GM12878 (cell line): ENCODE measurements around the gene DNAJB8. TPM values are rescaled to one million over a fixed set of nuclear protein-coding genes. Genes with fewer than 3 reads are reported as not detected.

Experiments used
- ATAC-seq: fragments of 200-7000 bp; cut with Tn5 transposase; 3 replicates; pipeline ENCODE4 v1.9.1; 2020; ENCODE audit warnings: mild to moderate bottlenecking, moderate library complexity
- BruUV-seq: library from RNA; stranded (reverse); fragments of 400-500 nt; replicated peaks from 2 replicates; lab custom pipeline; 2021; lab: Mats Ljungman, UMichigan
- CTCF ChIA-PET: fragments of 300-600 bp; sonication (Branson Sonifier 250); formaldehyde crosslinking; extraction: SDS; loops from one replicate; lab custom pipeline; 2021; ENCODE audit warnings: inconsistent platforms; lab: Yijun Ruan, JAX
- POLR2A ChIA-PET: fragments of 350-600 bp; formaldehyde crosslinking; extraction: SDS; loops from one replicate; lab custom pipeline; 2021; ENCODE audit warnings: inconsistent platforms; lab: Charles Lee
- RAD21 ChIA-PET: fragments of 300-600 bp; sonication (Branson Sonifier 250); formaldehyde crosslinking; loops from one replicate; lab custom pipeline; 2023; ENCODE audit warnings: antibody characterized with exemption; ENCODE audit not compliant: unreplicated experiment; lab: Charles Lee
- SMC1A ChIA-PET: fragments of 300-600 bp; sonication (Branson Sonifier 250); formaldehyde crosslinking; loops from one replicate; lab custom pipeline; 2023; ENCODE audit not compliant: unreplicated experiment, uncharacterized antibody; lab: Charles Lee
- DNase-seq: peaks from one replicate; pipeline ENCODE4 v3.0.0-alpha.2; 2011; ENCODE audit warnings: low read depth, low spot score
- FAIRE-seq: peaks from 3 replicates; lab custom pipeline; 2011; peaks lifted over from hg19 to GRCh38; lab: Jason Lieb, UNC
- H2AFZ ChIP-seq: 2 replicates; pipeline ENCODE4 v1.6.0; 2011; ENCODE audit warnings: low read depth, low read length, control low read depth; ENCODE audit not compliant: control insufficient read depth
- H3K27ac ChIP-seq: 2 replicates; pipeline ENCODE4 v1.5.1; 2011; ENCODE audit warnings: control low read depth; ENCODE audit not compliant: control insufficient read depth, insufficient read depth
- H3K27me3 ChIP-seq, 2 experiments: replicated peaks in 1 of 2; 2 replicates each; pipeline versions ENCODE4 v1.6.0 to v1.6.1; 2011; ENCODE audit warnings: low read length in 1 of 2; ENCODE audit not compliant: control insufficient read depth in 2 of 2, insufficient read depth in 2 of 2
- H3K36me3 ChIP-seq, 2 experiments: 2 replicates each; pipeline ENCODE4 v1.5.1; 2011; ENCODE audit warnings: low read length in 1 of 2; ENCODE audit not compliant: control insufficient read depth in 2 of 2, insufficient read depth in 2 of 2
- H3K4me1 ChIP-seq: 2 replicates; pipeline ENCODE4 v1.6.1; 2011; ENCODE audit warnings: mild to moderate bottlenecking, low read length, moderate library complexity, mixed read lengths; ENCODE audit not compliant: control insufficient read depth, insufficient read depth
- H3K4me2 ChIP-seq: 2 replicates; pipeline ENCODE4 v1.6.0; 2011; ENCODE audit warnings: control low read depth; ENCODE audit not compliant: control insufficient read depth, insufficient read depth
- H3K4me3 ChIP-seq: fragments of 200-600 bp; sonication (generic); 2 replicates; pipeline ENCODE4 v1.5.1; 2016
- H3K79me2 ChIP-seq: 2 replicates; pipeline ENCODE4 v1.6.0; 2011; ENCODE audit warnings: low read length; ENCODE audit not compliant: control insufficient read depth, insufficient read depth
- H3K9ac ChIP-seq: 2 replicates; pipeline ENCODE4 v1.8.0; 2011; ENCODE audit warnings: low read length, control low read depth, mixed read lengths; ENCODE audit not compliant: control insufficient read depth, insufficient read depth
- H3K9me3 ChIP-seq: replicated peaks from 3 replicates; pipeline ENCODE4 v1.5.1; 2011; ENCODE audit warnings: mild to moderate bottlenecking, low read length; ENCODE audit not compliant: control insufficient read depth, insufficient read depth
- H4K20me1 ChIP-seq: 2 replicates; pipeline ENCODE4 v1.6.0; 2011; ENCODE audit not compliant: control insufficient read depth, insufficient read depth
- MTA3 ChIP-seq: IDR thresholded peaks from 2 replicates; pipeline ENCODE4 v1.6.1; 2012; ENCODE audit warnings: low read length, inconsistent platforms, borderline replicate concordance
- SMC3 ChIP-seq: IDR thresholded peaks from 2 replicates; pipeline ENCODE4 v1.6.1; 2011; ENCODE audit warnings: low read length, improper control_type of control experiment, borderline replicate concordance
- TCF7 ChIP-seq: IDR thresholded peaks from 2 replicates; pipeline ENCODE4 v1.6.1; 2014; ENCODE audit warnings: antibody characterized with exemption, borderline replicate concordance
- WGBS: methylation state at CpG from one replicate; pipeline ENCODE4 v1.1.6; 2016; ENCODE audit warnings: low lambda C conversion rate; ENCODE audit not compliant: insufficient replicate concordance, insufficient coverage; ENCODE audit errors: missing lambda C conversion rate; 5-methylcytosine and 5-hydroxymethylcytosine counted together
- in situ Hi-C: fragments of 300-500 bp; cut with MboI; formaldehyde crosslinking; loops from 9 replicates; pipeline ENCODE4 v1.14.3; 2018; ENCODE audit warnings: mixed read lengths
- intact Hi-C: fragments of 100-400 bp; cut with micrococcal nuclease; formaldehyde crosslinking; loops from one replicate; pipeline ENCODE4 v1.14.2; 2022; ENCODE audit not compliant: unreplicated experiment
- polyA plus RNA-seq, 11 experiments: library from polyadenylated mRNA; depleted of rRNA in 4 of 11; unstranded in 6 of 11; stranded (reverse) in 5 of 11; fragments of >200 nt; fragmentation: Nextera tagmentation in 4 of 11; fragmentation: Illumina TruSeq in 1 of 11; extraction: Ambion mirVana in 4 of 11; extraction: Trizol in 1 of 11; gene quantifications; 1 replicate in 1 of 11; 2 replicates in 10 of 11; pipeline versions ENCODE4 v1.2.1 to v1.2.3, GENCODE V29; 2011 to 2016; ENCODE audit warnings: inconsistent platforms in 2 of 11, missing spikeins in 2 of 11, low read depth in 1 of 11
- total RNA-seq, 4 experiments: library from RNA; depleted of rRNA in 3 of 4; stranded (reverse); fragments of >200 nt in 3 of 4; fragmentation: Illumina TruSeq in 1 of 4; extraction: Trizol in 1 of 4; gene quantifications; 2 replicates each; pipeline versions ENCODE4 v1.2.1 to v1.2.3, GENCODE V29; 2013 to 2021
- TF ChIP-seq, protein P1 (sequence below), 3 experiments: IDR thresholded peaks in 2 of 3; conservative IDR thresholded peaks in 1 of 3; 2 replicates each; pipeline ENCODE4 v1.5.1; 2011; ENCODE audit warnings: low read depth in 3 of 3, low read length in 3 of 3, mild to moderate bottlenecking in 3 of 3, control low read depth in 2 of 3, moderate library complexity in 2 of 3, inconsistent platforms in 1 of 3, mixed read lengths in 1 of 3; ENCODE audit not compliant: control insufficient read depth in 2 of 3, insufficient read depth in 1 of 3; ENCODE audit errors: extremely low read depth in 1 of 3

The DNAJB8 gene
- total and polyA plus RNA-seq, 10 of the 15 experiments (the other 5 are each of a cell fraction or from before 2014, with no cell fraction given), result not detected

DNA sequence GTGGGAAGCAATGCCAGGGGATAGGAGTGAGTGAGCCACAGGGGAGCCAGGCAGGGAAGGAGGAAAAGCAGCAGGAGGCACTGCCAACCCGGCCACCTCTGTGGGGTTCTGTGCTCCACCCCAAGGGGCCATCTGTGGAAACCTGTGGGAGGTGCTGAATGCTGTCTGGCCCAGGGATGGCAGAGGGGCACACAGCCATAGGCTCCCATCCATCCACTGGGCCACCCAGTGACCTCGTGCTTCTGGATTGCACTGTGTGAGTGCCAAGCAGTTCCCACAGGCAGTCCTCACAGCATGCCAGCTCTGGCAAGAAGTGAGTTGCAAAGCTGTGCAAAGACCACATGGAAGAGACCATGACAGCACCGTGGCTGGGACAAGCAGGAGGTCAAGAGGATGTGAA is 27.5 kb downstream of the DNAJB8 start:
- ChIA-PET POLR2A (no interaction called here), SMC1A (no interaction called here)
- DNase-seq (no peak), ATAC-seq (no peak)
- H3K27ac ChIP-seq, result no peak overlapping the region
- BruUV-seq, result no TSS peak
- no peaks in the 10 kb centered on the region; the same call in 1 of the 2 replicates for H4K20me1 ChIP-seq
- intact Hi-C loops, result no loop called here
- WGBS, result 0% methylated on average over 3 of the region's 3 CpGs
- no peak overlapping the region for H3K9ac ChIP-seq
- no peak for TF ChIP-seq TCF7
- TF ChIP-seq, all 136 proteins: peak for 0
- no peaks in the 10 kb centered on the region for H3K36me3 ChIP-seq
- peaks cover 7 to 9% of the 10 kb centered on the region in 2 experiments; a peak in 3 of 4 replicates for H3K27me3 ChIP-seq
- H2AFZ ChIP-seq, result no peak overlapping the region
- in situ Hi-C loops, result no loop called here
- H3K4me3 ChIP-seq, result no peak overlapping the region
- no peak overlapping the region for H3K4me2 ChIP-seq
- CTCF ChIA-PET, result interaction anchor here (1.5 to 1.6 kb wide), 2 partner anchors 12 to 214 kb away, joined by 3 to 5 read pairs; no protein-coding TSS in a partner anchor
- no peaks in the 10 kb centered on the region for H3K4me1 ChIP-seq
- no peaks in the 10 kb centered on the region for H3K9me3 ChIP-seq
- no peak for FAIRE-seq
- no peaks in the 10 kb centered on the region for H3K79me2 ChIP-seq
- RAD21 ChIA-PET, result no interaction called here

DNA sequence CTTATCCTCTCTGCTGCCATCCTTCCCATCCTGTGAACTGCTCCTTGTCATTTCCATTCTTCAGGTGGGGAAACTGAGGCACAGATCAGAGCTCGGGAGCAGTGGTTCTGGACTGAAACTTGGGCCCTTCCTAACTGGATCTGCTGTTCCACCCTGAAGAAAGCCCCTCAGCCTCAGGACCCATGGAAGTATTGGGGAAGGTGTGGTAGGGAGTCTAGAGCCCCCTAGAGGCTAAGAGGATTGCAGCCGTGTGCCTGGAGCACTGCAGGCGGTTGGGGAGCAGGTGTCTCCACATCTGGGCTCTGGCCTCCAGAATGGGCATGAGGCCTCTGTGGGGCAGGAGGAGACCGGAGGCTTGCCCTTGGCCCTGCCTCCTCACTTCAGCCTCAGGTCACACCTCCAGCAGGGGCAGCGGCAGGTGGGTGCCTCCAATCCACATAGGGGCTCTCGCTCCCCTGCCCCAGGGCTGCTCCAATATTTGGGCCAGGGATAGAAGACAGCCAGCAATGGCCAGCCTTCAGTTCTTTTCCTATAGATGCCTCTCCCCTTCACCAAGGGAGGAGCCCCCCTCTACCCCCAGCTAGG is 28.1 kb downstream of the DNAJB8 start:
- FAIRE-seq (no peak), ATAC-seq (peak; percentile 74), DNase-seq (no peak)
- Histone ChIP-seq H4K20me1 (no peaks in the 10 kb centered on the region; the same call in 1 of the 2 replicates), H2AFZ (no peak overlapping the region), H3K4me1 (no peaks in the 10 kb centered on the region), H3K4me2 (no peak overlapping the region), H3K4me3 (no peak overlapping the region), H3K36me3 (no peaks in the 10 kb centered on the region), H3K79me2 (no peaks in the 10 kb centered on the region), H3K27ac (no peak overlapping the region), H3K9me3 (no peaks in the 10 kb centered on the region), H3K27me3 (peaks cover 7 to 13% of the 10 kb centered on the region in 2 experiments), H3K9ac (no peak overlapping the region)
- ChIA-PET CTCF (interaction anchor here (0.6 to 1.6 kb wide), 6 partner anchors 61 to 344 kb away, joined by 3 to 5 read pairs (median 4); no protein-coding TSS in a partner anchor), RAD21 (interaction anchor here (0.8 to 1.0 kb wide), 2 partner anchors 131 to 343 kb away, joined by 3 read pairs; no protein-coding TSS in a partner anchor), SMC1A (interaction anchor here (0.7 kb wide), 1 partner anchor 11 kb away, joined by 3 read pairs; no protein-coding TSS in a partner anchor), POLR2A (no interaction called here)
- in situ Hi-C loops (no loop called here), intact Hi-C loops (no loop called here)
- BruUV-seq, result no TSS peak
- WGBS, result 27% methylated on average over 6 of the region's 6 CpGs
- TF ChIP-seq MTA3, result no peak
- TF ChIP-seq SMC3, result peak; percentile 10; the same call in 1 of the 2 replicates
- TF ChIP-seq, protein P1, sequence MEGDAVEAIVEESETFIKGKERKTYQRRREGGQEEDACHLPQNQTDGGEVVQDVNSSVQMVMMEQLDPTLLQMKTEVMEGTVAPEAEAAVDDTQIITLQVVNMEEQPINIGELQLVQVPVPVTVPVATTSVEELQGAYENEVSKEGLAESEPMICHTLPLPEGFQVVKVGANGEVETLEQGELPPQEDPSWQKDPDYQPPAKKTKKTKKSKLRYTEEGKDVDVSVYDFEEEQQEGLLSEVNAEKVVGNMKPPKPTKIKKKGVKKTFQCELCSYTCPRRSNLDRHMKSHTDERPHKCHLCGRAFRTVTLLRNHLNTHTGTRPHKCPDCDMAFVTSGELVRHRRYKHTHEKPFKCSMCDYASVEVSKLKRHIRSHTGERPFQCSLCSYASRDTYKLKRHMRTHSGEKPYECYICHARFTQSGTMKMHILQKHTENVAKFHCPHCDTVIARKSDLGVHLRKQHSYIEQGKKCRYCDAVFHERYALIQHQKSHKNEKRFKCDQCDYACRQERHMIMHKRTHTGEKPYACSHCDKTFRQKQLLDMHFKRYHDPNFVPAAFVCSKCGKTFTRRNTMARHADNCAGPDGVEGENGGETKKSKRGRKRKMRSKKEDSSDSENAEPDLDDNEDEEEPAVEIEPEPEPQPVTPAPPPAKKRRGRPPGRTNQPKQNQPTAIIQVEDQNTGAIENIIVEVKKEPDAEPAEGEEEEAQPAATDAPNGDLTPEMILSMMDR (IDR thresholded peaks at IDR 0.05 in 2 of 3, conservative IDR thresholded peaks at IDR 0.05 in 1 of 3; ENCODE audit: control insufficient read depth in 2 of 3, extremely low read depth in 1 of 3, insufficient read depth in 1 of 3, low read depth in 3 of 3, low read length in 3 of 3), result peak; percentile 35 to 70 (median 67)
